Endothelial cell (in vitro differentiated cells): ENCODE data around the gene PARD3. TPM values are rescaled to one million over a fixed set of nuclear protein-coding genes. Genes with fewer than 3 reads are reported as not detected.
A peak's percentile ranks its signal among the peaks of the same experiment; 100 is the strongest.

Experiments
- DNase-seq: peaks from one replicate; pipeline ENCODE4 v3.0.0; 2021; ENCODE audit warnings: low spot score
- H3K27ac Mint-ChIP-seq: one replicate; pipeline ENCODE4 v1.8.0; 2021; ENCODE audit warnings: mixed read lengths, inconsistent platforms; ENCODE audit not compliant: unreplicated experiment
- H3K27me3 Mint-ChIP-seq: one replicate; pipeline ENCODE4 v1.8.0; 2021; ENCODE audit warnings: mild to moderate bottlenecking, moderate library complexity, mixed read lengths, inconsistent platforms; ENCODE audit not compliant: unreplicated experiment
- H3K36me3 Mint-ChIP-seq: one replicate; pipeline ENCODE4 v1.8.0; 2021; ENCODE audit warnings: mild to moderate bottlenecking, low read depth, mixed read lengths, inconsistent platforms; ENCODE audit not compliant: unreplicated experiment
- H3K4me1 Mint-ChIP-seq: one replicate; pipeline ENCODE4 v1.8.0; 2021; ENCODE audit warnings: mild to moderate bottlenecking, mixed read lengths, inconsistent platforms; ENCODE audit not compliant: unreplicated experiment
- H3K4me3 Mint-ChIP-seq: one replicate; pipeline ENCODE4 v1.8.0; 2021; ENCODE audit warnings: mild to moderate bottlenecking, mixed read lengths, inconsistent platforms; ENCODE audit not compliant: unreplicated experiment
- H3K9me3 Mint-ChIP-seq: one replicate; pipeline ENCODE4 v1.8.0; 2021; ENCODE audit warnings: mixed read lengths, inconsistent platforms; ENCODE audit not compliant: unreplicated experiment
- CTCF ChIP-seq: fragments of 200-600 bp; sonication (generic); IDR thresholded peaks from one replicate; pipeline ENCODE4 v1.5.0; 2021; ENCODE audit warnings: antibody characterized with exemption; ENCODE audit not compliant: unreplicated experiment
- total RNA-seq: library from RNA; stranded (reverse); fragmentation: NEBNext Ultra II Directional; extraction: Animal tissue kit (Norgen Biotek cat#: 25700); gene quantifications from one replicate; pipeline ENCODE4 v1.2.1, GENCODE V29; 2021; ENCODE audit not compliant: unreplicated experiment

PARD3 gene
- total RNA-seq, 1 donor from 2014 or later, result 35.2 TPM

- no peak for TF ChIP-seq CTCF
- H3K36me3 Mint-ChIP-seq, result no peaks in the 10 kb centered on the region
- H3K4me3 Mint-ChIP-seq, result no peak overlapping the region
- no peak overlapping the region for H3K27ac Mint-ChIP-seq
- no peaks in the 10 kb centered on the region for H3K4me1 Mint-ChIP-seq
- no peaks in the 10 kb centered on the region for H3K9me3 Mint-ChIP-seq
- DNase-seq, result no peak
- H3K27me3 Mint-ChIP-seq, result no peaks in the 10 kb centered on the region
Observed at GRCh38 chr10:34334908-34335307, 480.2 kb downstream of the PARD3 start.

- no peak for TF ChIP-seq CTCF
Observed at GRCh38 chr10:34333513-34333912, 481.6 kb downstream of the PARD3 start.

DNA sequence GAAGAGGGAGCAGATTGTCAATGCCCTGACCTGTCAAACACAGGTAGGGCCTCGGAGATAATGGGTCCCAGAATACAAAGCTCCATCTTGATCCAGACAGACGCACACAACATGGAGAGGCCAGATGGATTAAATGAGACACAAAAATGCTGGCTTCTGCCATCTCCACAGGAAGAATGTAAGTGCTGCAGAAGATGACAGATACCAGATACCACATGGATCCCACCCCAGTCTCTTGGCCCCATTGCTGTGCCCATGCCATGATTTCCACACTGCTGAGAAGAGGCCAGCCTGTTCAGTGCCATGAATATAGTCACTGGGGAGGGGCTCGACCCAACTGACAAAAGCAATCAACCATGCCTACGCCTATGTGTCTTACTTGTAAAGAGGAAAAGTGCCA, 487.9 kb downstream of the PARD3 start:
- no peak for TF ChIP-seq CTCF
- no peak for DNase-seq
- Mint-ChIP-seq H3K9me3 (no peaks in the 10 kb centered on the region), H3K27me3 (no peaks in the 10 kb centered on the region), H3K4me3 (no peak overlapping the region), H3K4me1 (peaks cover 16% of the 10 kb centered on the region), H3K27ac (no peak overlapping the region), H3K36me3 (peaks cover 6% of the 10 kb centered on the region)

More at GRCh38 chr10:34333513-34333912, 481.6 kb downstream of the PARD3 start:
- no peak for DNase-seq
- Mint-ChIP-seq H3K9me3 (no peaks in the 10 kb centered on the region), H3K36me3 (no peaks in the 10 kb centered on the region), H3K27me3 (no peaks in the 10 kb centered on the region), H3K27ac (no peak overlapping the region), H3K4me1 (no peaks in the 10 kb centered on the region), H3K4me3 (no peak overlapping the region)

- DNase-seq, result no peak
Observed at GRCh38 chr10:34323192-34323591, 491.9 kb downstream of the PARD3 start.

DNA sequence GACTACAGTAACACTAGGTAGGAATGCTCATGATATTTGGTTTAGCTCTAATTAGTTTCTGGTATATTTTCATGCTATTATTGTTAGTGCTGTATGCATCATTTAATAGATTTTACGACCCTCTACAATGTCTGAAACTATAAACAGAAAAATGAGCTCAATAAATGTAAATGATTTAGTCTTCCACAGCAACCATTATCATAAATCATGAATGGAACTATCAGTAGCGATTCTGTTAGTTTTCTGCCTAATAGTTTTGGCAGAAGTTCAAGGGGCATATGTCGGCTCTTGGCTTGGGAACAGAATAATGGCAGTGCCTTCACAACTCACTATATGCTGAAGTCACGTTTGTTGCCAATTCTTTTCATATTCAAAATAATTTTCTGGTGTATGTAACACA, 494.8 kb downstream of the PARD3 start:
- Mint-ChIP-seq H3K9me3 (no peaks in the 10 kb centered on the region), H3K36me3 (peaks cover 4% of the 10 kb centered on the region), H3K27me3 (no peaks in the 10 kb centered on the region), H3K4me3 (no peak overlapping the region), H3K4me1 (peaks cover 10% of the 10 kb centered on the region), H3K27ac (no peak overlapping the region)
- TF ChIP-seq CTCF, result no peak
- DNase-seq, result no peak

More at GRCh38 chr10:34323192-34323591, 491.9 kb downstream of the PARD3 start:
- Mint-ChIP-seq H3K4me1 (peaks cover 16% of the 10 kb centered on the region), H3K27me3 (no peaks in the 10 kb centered on the region), H3K27ac (peak overlapping the region; percentile 27), H3K9me3 (no peaks in the 10 kb centered on the region), H3K36me3 (peaks cover 6% of the 10 kb centered on the region), H3K4me3 (no peak overlapping the region)
- TF ChIP-seq CTCF, result no peak
